HS-5 (cell line): ENCODE results near the gene ANKRD28.
A peak's percentile ranks its signal among the peaks of the same experiment; 100 is the strongest.
"Not testable (repeated sequence)": the region's sequence is repeated elsewhere in the genome, so short reads cannot be mapped to it uniquely, and the experiment has no call there.

Source experiments
- DNase-seq: peaks from one replicate; pipeline ENCODE4 v3.0.0-alpha.2; 2012; ENCODE audit warnings: low read depth

Gene ANKRD28

DNA sequence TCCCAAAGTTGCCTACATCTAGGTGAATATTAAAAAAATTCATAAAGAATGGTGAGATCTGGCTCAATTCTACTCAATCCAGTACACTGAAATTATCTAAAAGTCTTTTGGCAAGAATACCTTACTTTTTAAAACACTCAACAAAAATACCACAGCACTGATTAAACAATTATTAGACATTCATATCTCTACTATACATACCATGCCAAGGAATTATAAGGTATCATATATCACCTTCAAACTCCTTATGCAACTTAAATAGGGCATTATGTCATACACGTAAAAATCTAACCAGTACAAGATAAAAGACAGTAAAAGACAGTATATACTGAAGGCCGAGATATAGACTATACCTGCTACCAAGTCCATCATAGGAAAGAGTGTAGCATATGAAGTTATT is 6.1 kb upstream of the ANKRD28 start:
- DNase-seq: no peak

DNA sequence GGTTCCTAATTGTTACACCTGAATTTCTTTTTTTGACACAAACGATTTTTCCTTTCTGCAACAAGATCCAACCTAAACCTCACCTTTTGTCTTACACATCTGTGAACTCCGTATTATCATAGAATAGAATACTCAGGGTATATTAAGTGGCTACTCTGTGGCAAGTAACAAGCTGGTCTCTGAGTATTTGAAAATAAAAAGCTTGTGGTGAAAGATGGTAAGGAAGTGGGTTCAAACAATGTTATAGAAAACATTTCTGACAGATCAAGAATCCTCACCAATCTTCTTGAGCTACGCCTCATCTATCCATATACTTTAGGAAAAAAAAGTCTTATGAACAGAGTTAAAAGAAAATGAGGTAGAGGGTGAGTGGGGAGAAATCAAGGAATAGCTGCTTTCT is 3.5 kb upstream of the ANKRD28 start:
- DNase-seq: no peak

DNA sequence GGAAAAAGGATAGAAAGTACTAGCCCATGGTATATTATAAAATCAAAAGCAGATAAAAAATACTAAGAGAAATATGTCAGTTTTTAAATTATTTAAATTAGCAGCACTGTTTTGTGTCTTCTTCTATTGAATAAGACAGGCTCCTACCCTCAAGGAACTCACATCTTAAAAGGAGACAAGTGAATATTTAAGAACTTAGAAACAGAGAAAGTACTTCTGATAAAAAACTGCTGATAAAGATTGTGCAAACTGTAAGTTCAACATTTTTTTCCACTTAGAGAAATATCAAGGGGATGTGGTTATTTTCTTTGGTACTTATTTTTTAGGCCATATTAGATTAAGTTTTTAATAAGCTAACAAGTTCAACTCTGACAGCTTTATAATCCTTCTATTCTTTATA is 3.0 kb upstream of the ANKRD28 start:
- no peak for DNase-seq

DNA sequence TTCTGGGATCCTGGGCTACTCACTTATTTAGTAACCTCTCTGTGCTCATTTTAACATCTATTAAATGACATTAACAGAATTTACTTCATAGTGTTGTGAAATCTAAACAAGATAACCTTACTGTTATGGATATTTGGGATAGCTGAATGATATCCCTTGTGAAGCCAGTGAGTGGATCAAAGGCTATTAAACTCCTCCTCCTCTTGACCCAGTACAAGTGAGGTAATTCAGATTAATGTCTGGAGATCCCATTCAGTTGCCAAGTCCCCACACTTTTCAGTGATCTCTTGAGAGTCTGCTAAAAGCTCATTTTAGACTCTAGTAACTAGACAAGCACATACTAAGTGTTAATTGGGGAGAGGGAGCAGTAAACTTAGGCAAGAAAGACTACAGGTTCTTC is 2.5 kb upstream of the ANKRD28 start:
- no peak for DNase-seq

DNA sequence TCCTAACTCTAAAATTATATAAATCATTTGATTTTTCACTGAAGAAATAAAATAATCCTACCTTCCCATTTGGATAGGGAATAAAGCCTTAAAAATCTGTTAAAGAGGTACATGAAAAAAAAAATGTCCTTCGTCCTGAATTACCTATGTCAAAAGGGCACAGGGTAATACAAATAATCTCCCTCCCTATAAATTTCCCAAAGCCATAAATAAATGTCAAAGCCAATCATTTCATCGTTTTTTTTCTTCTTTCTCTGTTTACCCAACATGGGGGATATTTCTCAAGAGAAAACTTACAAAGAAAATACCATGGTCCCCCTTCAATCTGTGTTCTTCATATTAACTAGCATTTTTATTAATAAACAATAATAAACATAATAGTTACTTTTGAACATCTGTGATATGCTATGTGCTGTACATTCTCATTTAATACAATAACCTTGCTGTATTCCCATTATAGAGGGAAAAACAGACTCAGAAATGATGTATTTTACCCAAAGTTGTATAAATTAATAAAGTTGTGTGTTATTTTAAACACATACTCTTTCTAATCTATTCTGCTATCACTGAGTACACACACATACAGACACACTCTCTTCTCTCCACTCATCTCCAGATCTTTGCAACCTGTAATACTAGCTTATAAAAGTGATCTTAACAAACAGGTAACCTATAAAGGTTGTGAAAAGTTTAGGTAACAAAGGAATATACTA is 910 bp upstream of the ANKRD28 start:
- DNase-seq: no peak

DNA sequence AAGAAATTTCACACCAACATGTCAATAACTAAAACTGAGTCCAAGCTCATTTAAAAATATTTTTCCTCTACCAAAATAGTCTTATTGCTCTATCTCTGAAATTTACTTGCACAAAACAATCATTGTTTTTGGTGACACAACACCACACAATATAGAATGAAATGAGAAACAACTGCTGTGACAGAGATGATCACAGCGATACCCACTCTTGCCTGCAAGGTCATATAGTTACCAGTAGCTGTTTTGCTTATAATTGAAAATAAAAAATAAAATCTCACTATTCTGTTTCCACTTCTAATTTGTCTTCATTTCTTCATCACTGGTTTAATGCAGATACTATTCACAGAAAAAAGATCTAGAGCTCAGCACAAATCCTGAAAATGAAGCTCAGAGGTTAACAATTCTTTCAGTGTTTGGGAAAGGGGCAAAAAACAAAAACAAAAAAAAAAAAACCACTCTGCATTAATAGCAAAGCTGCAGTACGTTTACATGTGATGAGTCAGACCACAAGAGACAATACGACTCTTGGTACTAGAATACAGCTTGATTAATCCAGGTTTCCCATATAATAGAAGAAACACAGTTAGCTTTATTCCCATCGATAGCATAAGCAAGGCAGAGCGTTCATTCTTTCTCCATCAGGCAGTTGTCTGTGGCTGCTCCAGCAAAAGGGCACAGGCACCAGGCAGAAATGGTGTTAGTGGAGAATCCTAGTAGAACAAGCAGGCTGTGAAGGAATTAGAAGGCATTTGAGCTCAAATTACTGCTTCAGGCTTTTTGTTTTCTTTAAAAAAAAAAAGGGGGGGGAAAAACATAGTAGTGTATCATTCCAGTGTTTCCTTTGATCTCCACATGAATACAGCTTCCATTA is 773 bp downstream of the ANKRD28 start:
- peak; percentile 53 for DNase-seq

DNA sequence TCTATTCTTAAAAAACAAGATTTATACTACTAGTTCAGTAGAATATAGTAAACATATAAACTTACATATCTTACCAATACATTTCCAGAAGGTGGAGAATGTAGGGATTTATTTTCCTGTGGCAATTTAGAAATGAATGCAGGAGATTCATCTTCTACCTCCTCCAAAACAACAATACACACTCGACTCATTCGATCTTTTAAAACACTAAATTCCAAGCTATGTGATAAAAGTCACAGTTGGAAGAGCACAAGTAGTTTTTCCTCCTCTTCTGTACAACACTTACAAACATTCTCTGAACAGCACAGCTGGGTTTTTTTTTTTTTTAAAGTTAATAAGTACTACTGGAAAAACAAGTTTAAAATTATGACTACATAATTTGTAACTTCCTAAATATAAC is 1.4 kb downstream of the ANKRD28 start:
- no peak for DNase-seq

DNA sequence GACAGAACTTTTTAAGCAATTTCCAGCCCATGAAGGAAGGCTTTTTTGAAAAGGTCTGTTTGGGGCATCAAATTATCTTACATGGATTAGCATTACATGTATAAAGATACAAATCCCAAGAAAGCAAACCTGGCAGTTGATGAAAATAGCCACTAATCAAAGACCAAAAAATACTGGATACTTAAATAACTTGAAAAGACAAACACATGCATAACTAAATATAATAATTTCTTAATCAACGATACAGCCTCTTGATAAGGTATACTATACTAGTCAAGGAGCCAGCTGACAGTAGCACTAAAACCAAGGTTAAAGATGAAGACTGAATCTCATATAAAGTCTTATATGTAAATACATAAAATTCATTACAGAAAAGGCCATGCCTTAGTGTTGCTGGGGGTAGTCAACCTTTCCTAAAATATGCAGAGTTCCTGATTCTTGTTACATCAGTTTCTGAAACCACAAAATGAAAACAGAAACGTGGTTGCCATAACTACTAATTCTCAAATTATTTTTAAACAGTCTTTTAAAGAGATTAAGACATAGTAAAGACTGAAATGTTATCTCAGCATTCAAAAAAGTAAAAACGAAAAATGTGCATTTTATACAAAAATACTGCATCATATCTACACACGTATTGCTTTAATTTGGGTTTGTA is 2.0 kb downstream of the ANKRD28 start:
- DNase-seq: no peak

DNA sequence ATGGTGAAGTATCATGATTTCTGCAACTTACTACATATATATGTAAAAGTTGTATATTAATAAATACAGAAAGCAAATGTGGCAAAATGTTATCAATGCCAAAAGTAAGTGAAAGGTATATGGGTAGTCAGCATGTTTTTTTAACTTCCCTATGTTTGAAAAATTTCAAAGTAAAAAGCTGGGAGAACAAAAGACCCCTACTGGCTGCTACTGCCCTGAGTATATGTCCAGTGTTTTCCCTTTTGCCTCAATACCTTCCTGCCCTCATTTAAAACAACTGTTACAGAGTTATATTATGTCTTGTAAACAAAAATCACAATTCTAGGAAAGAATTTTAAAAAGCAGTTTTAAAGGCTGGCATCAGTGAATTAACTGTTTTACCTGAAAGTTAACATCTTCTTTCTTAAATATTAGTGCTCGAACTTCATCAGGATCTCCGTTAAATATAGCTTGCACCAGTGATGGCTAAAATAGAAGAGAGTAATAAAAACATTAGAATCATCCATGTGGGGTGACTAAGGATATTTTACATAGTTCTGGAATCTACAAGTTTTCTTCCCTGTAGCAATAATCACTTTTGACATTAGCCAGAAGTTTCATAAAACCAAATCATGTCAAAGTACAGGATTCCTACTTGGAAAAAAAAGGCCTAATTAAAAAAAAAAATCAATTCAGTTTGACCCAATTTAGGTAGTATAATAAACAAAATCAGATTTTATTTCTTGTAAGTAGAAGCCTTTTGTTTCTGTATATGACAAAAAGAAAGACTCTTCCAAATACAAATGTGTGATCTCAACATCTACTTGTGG is 2.7 kb downstream of the ANKRD28 start:
- DNase-seq: no peak

DNA sequence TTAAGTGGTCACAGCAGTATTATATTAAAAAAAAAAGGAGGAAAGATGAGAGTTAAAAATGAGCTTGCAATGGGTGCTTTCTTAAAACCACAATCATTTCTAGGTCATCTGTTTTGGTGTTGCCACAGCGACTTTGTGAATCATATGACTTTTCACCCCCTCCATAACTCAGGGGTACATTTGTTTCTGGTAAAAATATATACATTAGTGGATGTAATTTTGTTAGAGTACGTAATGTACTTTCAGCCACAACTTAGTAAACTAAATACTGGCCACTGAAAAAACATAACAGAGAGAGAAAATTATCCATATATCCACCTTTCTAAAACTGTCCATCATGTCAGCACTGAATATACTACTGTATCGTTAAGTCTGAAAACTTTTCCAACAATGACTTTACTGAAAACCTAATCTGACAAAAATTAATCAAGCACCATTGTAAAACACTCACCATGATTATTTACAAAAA is 3.4 kb downstream of the ANKRD28 start:
- DNase-seq: no peak

DNA sequence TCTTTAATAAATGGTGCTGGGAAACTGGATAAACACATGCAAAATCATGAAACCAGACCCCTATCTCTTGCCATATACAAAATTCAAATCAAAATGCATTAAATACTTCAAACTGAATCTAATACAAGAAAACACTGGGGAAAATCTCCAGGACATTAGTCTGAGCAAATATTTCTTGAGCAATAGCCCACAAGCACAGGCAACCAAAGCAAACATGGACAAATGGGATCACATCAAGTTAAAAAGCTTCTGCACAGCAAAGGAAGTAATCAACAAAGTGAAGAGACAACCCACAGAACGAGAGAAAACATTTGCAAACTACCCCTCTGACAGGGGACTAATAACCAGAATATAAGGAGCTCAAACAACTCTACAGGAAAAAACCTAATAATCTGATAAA is 6.3 kb downstream of the ANKRD28 start:
- no peak for DNase-seq

DNA sequence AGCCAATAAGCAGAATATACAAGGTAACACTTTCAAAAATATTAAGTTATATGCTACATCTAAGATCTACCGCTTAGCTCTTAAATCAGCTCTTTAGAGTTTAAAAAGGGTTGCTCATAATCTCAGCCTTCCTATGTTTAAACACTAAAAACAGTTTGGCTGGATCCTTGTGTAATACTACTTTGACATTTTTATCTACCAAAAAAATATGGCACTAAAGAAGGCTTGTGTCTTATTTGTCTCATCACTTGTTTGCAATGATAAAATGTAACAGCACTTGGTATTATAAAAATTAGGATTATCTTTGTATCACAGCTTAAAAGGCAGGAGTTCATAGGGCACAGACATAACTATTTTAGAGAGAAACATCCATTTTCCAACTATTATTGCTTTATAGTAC is 9.8 kb downstream of the ANKRD28 start:
- no peak for DNase-seq

DNA sequence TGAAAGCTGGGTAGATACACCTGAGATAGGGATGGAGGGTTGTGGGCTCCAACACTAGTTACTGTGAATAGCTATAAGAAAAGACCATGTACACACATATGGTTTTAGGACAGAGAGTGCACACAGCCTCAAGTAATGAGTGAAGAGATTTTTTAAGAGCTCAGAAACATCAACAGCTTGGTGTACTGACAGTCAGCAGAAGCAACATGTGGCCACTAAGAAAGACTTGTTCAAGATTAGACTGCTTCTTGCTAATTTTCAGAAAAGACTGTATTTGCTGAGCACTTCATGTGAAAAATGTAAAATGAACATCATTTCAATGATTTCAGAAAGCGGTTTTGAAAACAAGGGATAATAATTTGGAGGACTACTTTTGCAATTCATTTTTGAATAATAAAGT is 10.3 kb downstream of the ANKRD28 start:
- no peak for DNase-seq

DNA sequence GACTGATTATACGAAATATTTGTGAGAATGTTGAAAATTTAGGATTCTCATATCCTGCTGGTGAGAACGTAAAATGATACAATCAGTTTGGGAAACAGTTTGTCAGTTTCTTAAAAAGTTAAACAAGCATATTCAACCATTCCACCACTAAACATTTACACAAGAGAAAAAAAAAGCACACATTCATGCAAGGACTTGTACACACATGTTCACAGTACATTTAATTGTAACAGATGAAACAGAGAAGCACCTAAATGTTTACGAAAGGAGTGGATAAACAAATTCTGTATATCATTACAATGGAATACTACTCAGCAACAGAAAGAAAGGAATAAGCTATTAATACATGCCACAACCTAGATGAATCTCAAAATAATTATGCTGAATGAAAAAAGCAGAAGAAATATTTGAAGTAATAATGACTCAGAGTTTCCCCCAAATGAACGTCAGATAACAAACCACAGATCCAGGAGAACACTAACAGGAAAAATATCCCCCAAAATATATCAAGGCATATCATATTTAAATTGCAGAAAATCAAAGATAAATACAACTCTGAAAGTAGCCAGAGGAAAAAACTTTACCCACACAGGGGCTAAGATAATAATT is 14.3 kb downstream of the ANKRD28 start:
- DNase-seq: peak; percentile 56

DNA sequence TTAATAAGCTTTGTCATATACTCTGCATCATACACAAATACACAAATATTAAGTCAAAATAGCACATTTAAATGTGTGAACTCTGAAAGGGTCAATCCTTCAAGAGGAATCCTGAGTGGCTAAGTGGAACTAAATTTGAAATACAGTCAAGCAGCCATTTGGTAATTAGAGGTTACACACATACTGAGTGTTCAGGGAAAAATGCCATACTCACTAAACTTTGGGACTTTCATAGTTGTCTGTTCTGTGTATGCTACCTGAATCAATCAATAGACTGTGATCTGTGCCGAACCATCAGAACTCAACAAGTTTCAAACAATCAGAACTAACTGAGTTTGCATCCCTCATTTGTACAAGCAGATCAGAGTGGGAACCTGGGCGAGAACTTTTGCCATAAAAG is 15.3 kb downstream of the ANKRD28 start:
- no peak for DNase-seq

DNA sequence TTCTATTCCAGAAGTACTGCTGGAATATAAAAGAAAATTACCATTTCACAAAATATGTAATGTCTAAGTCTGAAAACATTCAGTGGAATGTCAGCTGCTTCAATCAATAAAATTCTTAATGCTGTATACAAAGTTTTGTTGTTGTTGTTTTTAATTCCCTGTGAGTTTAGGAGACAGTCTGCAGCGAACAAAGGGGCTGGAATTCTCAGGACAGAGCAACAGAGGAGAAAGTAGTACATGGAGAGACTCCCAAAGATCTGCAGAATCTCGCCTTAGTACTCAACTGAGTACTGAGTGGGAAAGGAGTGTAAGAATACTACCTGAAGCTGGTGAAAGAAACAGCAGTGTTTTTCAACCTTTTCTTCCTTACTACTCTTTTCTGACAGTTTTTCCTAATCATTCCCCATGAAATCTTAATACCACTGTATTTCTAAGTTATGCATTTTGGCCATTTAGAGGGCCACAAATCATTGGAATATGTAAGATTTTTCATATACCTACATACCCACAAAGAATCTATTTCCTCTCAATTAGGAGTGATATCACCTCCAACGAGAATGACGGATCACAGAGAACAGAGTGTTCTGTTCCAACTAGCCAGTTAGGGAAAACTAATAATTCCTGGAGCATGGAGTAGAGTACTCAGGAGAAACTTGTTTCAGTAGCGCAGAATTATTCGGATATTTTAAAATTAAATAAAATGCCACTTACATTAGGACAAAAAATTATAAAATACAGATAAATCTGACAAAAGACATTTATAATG is 16.0 kb downstream of the ANKRD28 start:
- DNase-seq: no peak

DNA sequence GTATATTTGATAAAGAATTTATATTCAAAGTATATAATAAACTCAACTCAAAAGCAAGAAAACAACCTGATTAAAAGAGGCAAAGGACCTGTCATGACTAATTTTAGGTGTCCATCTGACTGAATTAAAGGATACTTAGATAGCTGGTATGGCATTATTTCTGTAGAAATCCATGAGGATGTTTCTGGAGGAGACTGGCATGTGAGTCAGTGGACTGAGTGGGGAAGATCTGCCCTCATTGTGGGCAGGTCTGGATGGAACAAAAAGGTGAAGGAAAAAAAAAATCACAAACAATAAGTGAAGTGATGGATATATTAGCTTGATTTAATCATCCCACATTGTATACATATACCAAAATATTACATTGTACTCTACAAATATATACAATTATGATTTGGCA is 16.6 kb downstream of the ANKRD28 start:
- DNase-seq: no peak

DNA sequence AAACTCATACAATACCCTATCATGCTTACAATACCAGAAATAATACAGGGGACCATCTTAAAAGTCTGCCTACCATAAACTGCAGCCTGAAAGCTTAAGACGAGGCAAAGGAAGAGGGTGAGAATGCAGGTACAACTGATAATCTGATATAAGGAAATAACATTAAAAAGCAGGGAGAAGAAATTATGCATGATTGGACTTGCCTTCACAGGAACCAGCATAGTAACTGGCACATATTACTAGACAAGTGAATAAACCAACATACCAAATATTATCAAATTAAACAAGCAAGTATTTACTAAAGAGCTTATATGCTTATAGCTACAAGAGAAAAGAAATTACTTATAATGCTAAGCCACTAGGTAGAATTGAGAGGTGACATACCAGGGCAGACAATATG is 18.7 kb downstream of the ANKRD28 start:
- DNase-seq: no peak

DNA sequence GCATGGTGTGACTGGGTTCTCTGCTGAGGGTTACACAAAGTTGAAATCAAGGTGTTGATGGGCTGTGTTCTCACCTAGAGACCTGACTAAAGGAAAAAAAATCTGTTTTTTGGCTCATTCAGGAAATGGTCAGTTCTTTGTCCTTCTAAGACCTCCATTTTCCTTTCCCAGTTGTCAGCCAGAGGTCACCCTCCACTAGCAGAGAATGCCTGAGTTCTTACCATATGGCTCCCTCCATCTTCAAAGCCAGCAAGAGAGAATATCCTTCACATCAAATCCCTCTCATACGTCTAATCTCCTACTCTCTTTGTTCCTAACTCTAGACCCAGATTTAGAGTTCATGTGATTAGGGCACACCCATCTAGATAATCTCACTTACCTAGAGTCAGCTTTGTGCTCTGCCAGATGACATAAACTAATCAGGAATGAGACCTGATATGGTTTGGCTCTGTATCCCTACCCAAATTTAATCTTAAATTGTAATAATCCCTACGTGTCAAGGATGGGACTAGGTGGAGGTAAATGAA is 19.4 kb downstream of the ANKRD28 start:
- DNase-seq: no peak

DNA sequence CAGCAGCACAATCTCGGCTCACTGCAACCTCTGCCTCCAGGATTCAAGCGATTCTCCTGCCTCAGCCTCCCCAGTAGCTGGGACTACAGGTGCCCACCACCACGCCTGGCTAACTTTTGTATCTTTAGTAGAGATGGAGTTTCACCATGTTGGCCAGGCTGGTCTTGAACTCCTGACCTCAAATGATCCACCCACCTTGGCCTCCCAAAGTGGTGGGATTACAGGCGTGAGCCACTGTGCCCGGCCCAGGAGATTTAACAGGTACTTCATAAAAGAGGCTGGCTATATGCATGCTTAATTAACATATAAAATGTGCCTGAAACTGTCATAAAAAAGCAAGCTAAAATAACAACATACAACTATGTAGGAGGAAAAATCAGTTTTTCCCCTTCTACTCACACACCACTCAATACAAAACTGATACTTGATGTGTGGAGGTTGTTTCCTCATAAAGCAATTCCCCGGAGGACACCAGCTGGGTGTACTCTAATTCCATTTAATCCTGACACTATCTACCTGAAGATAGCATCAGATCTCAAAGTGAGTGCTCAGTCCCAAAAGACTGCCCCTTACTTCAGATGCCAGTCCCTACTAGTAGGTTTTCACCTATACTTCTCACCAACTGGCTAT is 22.7 kb downstream of the ANKRD28 start:
- DNase-seq: not testable (repeated sequence)
